Mammary epithelial cell (primary cell): ENCODE results near the gene SPAG7.

ENCODE experiments used
- EZH2 ChIP-seq: IDR thresholded peaks from 2 replicates; pipeline ENCODE4 v1.6.1; 2012; ENCODE audit warnings: low read length, inconsistent platforms, borderline replicate concordance
- TF ChIP-seq, protein P1 (sequence below), 2 donors: IDR thresholded peaks in 1 of 2; conservative IDR thresholded peaks in 1 of 2; 2 replicates each; pipeline ENCODE4 v1.5.1; 2011 to 2012; ENCODE audit warnings: inconsistent platforms in 2 of 2, low read length in 2 of 2, mild to moderate bottlenecking in 2 of 2, control low read depth in 1 of 2, low read depth in 1 of 2; ENCODE audit not compliant: insufficient read depth in 1 of 2; ENCODE audit errors: extremely low read depth in 1 of 2

GRCh38 chr17:5003214-5003867 lies 35.7 kb upstream of the SPAG7 start:
- TF ChIP-seq, protein P1, sequence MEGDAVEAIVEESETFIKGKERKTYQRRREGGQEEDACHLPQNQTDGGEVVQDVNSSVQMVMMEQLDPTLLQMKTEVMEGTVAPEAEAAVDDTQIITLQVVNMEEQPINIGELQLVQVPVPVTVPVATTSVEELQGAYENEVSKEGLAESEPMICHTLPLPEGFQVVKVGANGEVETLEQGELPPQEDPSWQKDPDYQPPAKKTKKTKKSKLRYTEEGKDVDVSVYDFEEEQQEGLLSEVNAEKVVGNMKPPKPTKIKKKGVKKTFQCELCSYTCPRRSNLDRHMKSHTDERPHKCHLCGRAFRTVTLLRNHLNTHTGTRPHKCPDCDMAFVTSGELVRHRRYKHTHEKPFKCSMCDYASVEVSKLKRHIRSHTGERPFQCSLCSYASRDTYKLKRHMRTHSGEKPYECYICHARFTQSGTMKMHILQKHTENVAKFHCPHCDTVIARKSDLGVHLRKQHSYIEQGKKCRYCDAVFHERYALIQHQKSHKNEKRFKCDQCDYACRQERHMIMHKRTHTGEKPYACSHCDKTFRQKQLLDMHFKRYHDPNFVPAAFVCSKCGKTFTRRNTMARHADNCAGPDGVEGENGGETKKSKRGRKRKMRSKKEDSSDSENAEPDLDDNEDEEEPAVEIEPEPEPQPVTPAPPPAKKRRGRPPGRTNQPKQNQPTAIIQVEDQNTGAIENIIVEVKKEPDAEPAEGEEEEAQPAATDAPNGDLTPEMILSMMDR (conservative IDR thresholded peaks at IDR 0.05 in 1 of 2, IDR thresholded peaks at IDR 0.05 in 1 of 2; ENCODE audit: extremely low read depth in 1 of 2, insufficient read depth in 1 of 2, low read depth in 1 of 2, low read length in 2 of 2): no peak
- TF ChIP-seq EZH2: no peak
